GM12878 (cell line): ENCODE measurements around the gene PTGFRN. TPM values are rescaled to one million over a fixed set of nuclear protein-coding genes. Genes with fewer than 3 reads are reported as not detected.

Source experiments
- ATAC-seq: fragments of 200-7000 bp; cut with Tn5 transposase; 3 replicates; pipeline ENCODE4 v1.9.1; 2020; ENCODE audit warnings: mild to moderate bottlenecking, moderate library complexity
- BruUV-seq: library from RNA; stranded (reverse); fragments of 400-500 nt; replicated peaks from 2 replicates; lab custom pipeline; 2021; lab: Mats Ljungman, UMichigan
- CTCF ChIA-PET: fragments of 300-600 bp; sonication (Branson Sonifier 250); formaldehyde crosslinking; extraction: SDS; loops from one replicate; lab custom pipeline; 2021; ENCODE audit warnings: inconsistent platforms; lab: Yijun Ruan, JAX
- POLR2A ChIA-PET: fragments of 350-600 bp; formaldehyde crosslinking; extraction: SDS; loops from one replicate; lab custom pipeline; 2021; ENCODE audit warnings: inconsistent platforms; lab: Charles Lee
- RAD21 ChIA-PET: fragments of 300-600 bp; sonication (Branson Sonifier 250); formaldehyde crosslinking; loops from one replicate; lab custom pipeline; 2023; ENCODE audit warnings: antibody characterized with exemption; ENCODE audit not compliant: unreplicated experiment; lab: Charles Lee
- SMC1A ChIA-PET: fragments of 300-600 bp; sonication (Branson Sonifier 250); formaldehyde crosslinking; loops from one replicate; lab custom pipeline; 2023; ENCODE audit not compliant: unreplicated experiment, uncharacterized antibody; lab: Charles Lee
- DNase-seq: peaks from one replicate; pipeline ENCODE4 v3.0.0-alpha.2; 2011; ENCODE audit warnings: low read depth, low spot score
- FAIRE-seq: peaks from 3 replicates; lab custom pipeline; 2011; peaks lifted over from hg19 to GRCh38; lab: Jason Lieb, UNC
- H2AFZ ChIP-seq: 2 replicates; pipeline ENCODE4 v1.6.0; 2011; ENCODE audit warnings: low read depth, low read length, control low read depth; ENCODE audit not compliant: control insufficient read depth
- H3K27ac ChIP-seq: 2 replicates; pipeline ENCODE4 v1.5.1; 2011; ENCODE audit warnings: control low read depth; ENCODE audit not compliant: control insufficient read depth, insufficient read depth
- H3K27me3 ChIP-seq, 2 experiments: replicated peaks in 1 of 2; 2 replicates each; pipeline versions ENCODE4 v1.6.0 to v1.6.1; 2011; ENCODE audit warnings: low read length in 1 of 2; ENCODE audit not compliant: control insufficient read depth in 2 of 2, insufficient read depth in 2 of 2
- H3K36me3 ChIP-seq, 2 experiments: 2 replicates each; pipeline ENCODE4 v1.5.1; 2011; ENCODE audit warnings: low read length in 1 of 2; ENCODE audit not compliant: control insufficient read depth in 2 of 2, insufficient read depth in 2 of 2
- H3K4me1 ChIP-seq: 2 replicates; pipeline ENCODE4 v1.6.1; 2011; ENCODE audit warnings: mild to moderate bottlenecking, low read length, moderate library complexity, mixed read lengths; ENCODE audit not compliant: control insufficient read depth, insufficient read depth
- H3K4me2 ChIP-seq: 2 replicates; pipeline ENCODE4 v1.6.0; 2011; ENCODE audit warnings: control low read depth; ENCODE audit not compliant: control insufficient read depth, insufficient read depth
- H3K4me3 ChIP-seq: fragments of 200-600 bp; sonication (generic); 2 replicates; pipeline ENCODE4 v1.5.1; 2016
- H3K79me2 ChIP-seq: 2 replicates; pipeline ENCODE4 v1.6.0; 2011; ENCODE audit warnings: low read length; ENCODE audit not compliant: control insufficient read depth, insufficient read depth
- H3K9ac ChIP-seq: 2 replicates; pipeline ENCODE4 v1.8.0; 2011; ENCODE audit warnings: low read length, control low read depth, mixed read lengths; ENCODE audit not compliant: control insufficient read depth, insufficient read depth
- H3K9me3 ChIP-seq: replicated peaks from 3 replicates; pipeline ENCODE4 v1.5.1; 2011; ENCODE audit warnings: mild to moderate bottlenecking, low read length; ENCODE audit not compliant: control insufficient read depth, insufficient read depth
- H4K20me1 ChIP-seq: 2 replicates; pipeline ENCODE4 v1.6.0; 2011; ENCODE audit not compliant: control insufficient read depth, insufficient read depth
- BCL3 ChIP-seq: IDR thresholded peaks from 2 replicates; pipeline ENCODE4 v1.6.1; 2011; ENCODE audit warnings: borderline replicate concordance, low read depth, mild to moderate bottlenecking, moderate library complexity, low read length; ENCODE audit not compliant: insufficient read depth, poor library complexity, severe bottlenecking
- BMI1 ChIP-seq: fragments of 450-650 bp; IDR thresholded peaks from 2 replicates; pipeline ENCODE4 v1.6.1; 2016; ENCODE audit warnings: mild to moderate bottlenecking, moderate library complexity, borderline replicate concordance
- CBFB ChIP-seq: IDR thresholded peaks from 2 replicates; pipeline ENCODE4 v1.6.1; 2016; ENCODE audit warnings: antibody characterized with exemption, low read depth
- CBX5 ChIP-seq: sonication (generic); IDR thresholded peaks from 2 replicates; pipeline ENCODE4 v1.6.1; 2016; ENCODE audit warnings: low read depth, moderate library complexity, mild to moderate bottlenecking, inconsistent platforms
- E4F1 ChIP-seq: fragments of 450-650 bp; IDR thresholded peaks from 2 replicates; pipeline ENCODE4 v1.6.1; 2018; ENCODE audit warnings: borderline replicate concordance, mild to moderate bottlenecking; ENCODE audit not compliant: partially characterized antibody
- EED ChIP-seq: sonication (generic); IDR thresholded peaks from 2 replicates; pipeline ENCODE4 v1.6.1; 2016; ENCODE audit warnings: antibody characterized with exemption, low read depth
- ETV6 ChIP-seq, 2 experiments: fragments of 450-650 bp in 1 of 2; IDR thresholded peaks in 1 of 2; conservative IDR thresholded peaks in 1 of 2; 2 replicates each; pipeline ENCODE4 v1.6.1; 2014; ENCODE audit warnings: antibody characterized with exemption in 1 of 2, borderline replicate concordance in 1 of 2, low read depth in 1 of 2, mild to moderate bottlenecking in 1 of 2, moderate library complexity in 1 of 2
- IRF5 ChIP-seq: fragments of 450-650 bp; IDR thresholded peaks from 2 replicates; pipeline ENCODE4 v1.6.1; 2017; ENCODE audit warnings: borderline replicate concordance
- RAD51 ChIP-seq: fragments of 450-650 bp; IDR thresholded peaks from 2 replicates; pipeline ENCODE4 v1.6.1; 2016; ENCODE audit warnings: moderate library complexity, mild to moderate bottlenecking, inconsistent platforms
- RFX5 ChIP-seq: IDR thresholded peaks from 2 replicates; pipeline ENCODE4 v1.6.1; 2011; ENCODE audit warnings: low read depth, low read length, improper control_type of control experiment
- SIN3A ChIP-seq: IDR thresholded peaks from 2 replicates; pipeline ENCODE4 v1.6.1; 2012; ENCODE audit warnings: low read depth, low read length, improper control_type of control experiment
- SP1 ChIP-seq: IDR thresholded peaks from one replicate; pipeline ENCODE4 v1.6.1; 2011; ENCODE audit warnings: low read depth, low read length
- ZBED1 ChIP-seq: IDR thresholded peaks from 2 replicates; pipeline ENCODE4 v1.6.1; 2016; ENCODE audit warnings: borderline replicate concordance
- ZBTB40 ChIP-seq: fragments of 450-650 bp; IDR thresholded peaks from 2 replicates; pipeline ENCODE4 v1.6.1; 2016; ENCODE audit warnings: mild to moderate bottlenecking, moderate library complexity, borderline replicate concordance
- WGBS: methylation state at CpG from one replicate; pipeline ENCODE4 v1.1.6; 2016; ENCODE audit warnings: low lambda C conversion rate; ENCODE audit not compliant: insufficient replicate concordance, insufficient coverage; ENCODE audit errors: missing lambda C conversion rate; 5-methylcytosine and 5-hydroxymethylcytosine counted together
- in situ Hi-C: fragments of 300-500 bp; cut with MboI; formaldehyde crosslinking; loops from 9 replicates; pipeline ENCODE4 v1.14.3; 2018; ENCODE audit warnings: mixed read lengths
- intact Hi-C: fragments of 100-400 bp; cut with micrococcal nuclease; formaldehyde crosslinking; loops from one replicate; pipeline ENCODE4 v1.14.2; 2022; ENCODE audit not compliant: unreplicated experiment
- polyA plus RNA-seq, 11 experiments: library from polyadenylated mRNA; depleted of rRNA in 4 of 11; unstranded in 6 of 11; stranded (reverse) in 5 of 11; fragments of >200 nt; fragmentation: Nextera tagmentation in 4 of 11; fragmentation: Illumina TruSeq in 1 of 11; extraction: Ambion mirVana in 4 of 11; extraction: Trizol in 1 of 11; gene quantifications; 1 replicate in 1 of 11; 2 replicates in 10 of 11; pipeline versions ENCODE4 v1.2.1 to v1.2.3, GENCODE V29; 2011 to 2016; ENCODE audit warnings: inconsistent platforms in 2 of 11, missing spikeins in 2 of 11, low read depth in 1 of 11
- total RNA-seq, 4 experiments: library from RNA; depleted of rRNA in 3 of 4; stranded (reverse); fragments of >200 nt in 3 of 4; fragmentation: Illumina TruSeq in 1 of 4; extraction: Trizol in 1 of 4; gene quantifications; 2 replicates each; pipeline versions ENCODE4 v1.2.1 to v1.2.3, GENCODE V29; 2013 to 2021

Gene PTGFRN
- total and polyA plus RNA-seq, 10 of the 15 experiments (the other 5 are each of a cell fraction or from before 2014, with no cell fraction given) = 2.7 to 8.3 (median 5.1) TPM

GRCh38 chr1:116958977-116959376 is 49.3 kb downstream of the PTGFRN start:
- H2AFZ ChIP-seq = no peak overlapping the region
- H3K9ac ChIP-seq = no peak overlapping the region
- H3K27ac ChIP-seq = no peak overlapping the region
- H4K20me1 ChIP-seq = no peaks in the 10 kb centered on the region
- no peaks in the 10 kb centered on the region for H3K79me2 ChIP-seq
- H3K9me3 ChIP-seq = no peaks in the 10 kb centered on the region
- no peak overlapping the region for H3K4me3 ChIP-seq
- no peaks in the 10 kb centered on the region for H3K27me3 ChIP-seq
- ChIA-PET POLR2A (no interaction called here), RAD21 (interaction anchor here (0.8 kb wide), 1 partner anchor 41 kb away, joined by 3 read pairs; no protein-coding TSS in a partner anchor), SMC1A (interaction anchor here (1.1 to 1.3 kb wide), 2 partner anchors 10 to 24 kb away, joined by 4 read pairs; no protein-coding TSS in a partner anchor), CTCF (interaction anchor here (1.9 kb wide), 1 partner anchor 9 kb away, joined by 5 read pairs; no protein-coding TSS in a partner anchor)
- H3K36me3 ChIP-seq = no peaks in the 10 kb centered on the region
- no peak for ATAC-seq
- H3K4me2 ChIP-seq = no peak overlapping the region
- DNase-seq = no peak
- TF ChIP-seq CBX5 = no peak
- TF ChIP-seq EED = no peak
- no peak for TF ChIP-seq RFX5
- no peak for TF ChIP-seq CBFB
- no peak for TF ChIP-seq BMI1
- TF ChIP-seq BCL3 = no peak
- TF ChIP-seq ETV6 (conservative IDR thresholded peaks at IDR 0.05 in 1 of 2, IDR thresholded peaks at IDR 0.05 in 1 of 2; ENCODE audit: borderline replicate concordance in 1 of 2, low read depth in 1 of 2) = no peak
- TF ChIP-seq ZBTB40 = no peak
- TF ChIP-seq IRF5 = no peak
- no peak for TF ChIP-seq SP1
- no peak for TF ChIP-seq RAD51
- no peak for TF ChIP-seq SIN3A
- no peak for TF ChIP-seq E4F1
- no peak for TF ChIP-seq ZBED1
- no TSS peak for BruUV-seq
- 2% methylated on average over 2 of the region's 2 CpGs for WGBS
- H3K4me1 ChIP-seq = no peaks in the 10 kb centered on the region
- intact Hi-C loops = no loop called here
- in situ Hi-C loops = no loop called here
- no peak for FAIRE-seq
